ENCODE data around the gene RTN4IP1. TPM values are rescaled to one million over a fixed set of nuclear protein-coding genes. Genes with fewer than 3 reads are reported as not detected.

The RTN4IP1 gene
- total and polyA plus RNA-seq, 4 donors = 7.2 to 9.6 (median 7.8) TPM

DNA sequence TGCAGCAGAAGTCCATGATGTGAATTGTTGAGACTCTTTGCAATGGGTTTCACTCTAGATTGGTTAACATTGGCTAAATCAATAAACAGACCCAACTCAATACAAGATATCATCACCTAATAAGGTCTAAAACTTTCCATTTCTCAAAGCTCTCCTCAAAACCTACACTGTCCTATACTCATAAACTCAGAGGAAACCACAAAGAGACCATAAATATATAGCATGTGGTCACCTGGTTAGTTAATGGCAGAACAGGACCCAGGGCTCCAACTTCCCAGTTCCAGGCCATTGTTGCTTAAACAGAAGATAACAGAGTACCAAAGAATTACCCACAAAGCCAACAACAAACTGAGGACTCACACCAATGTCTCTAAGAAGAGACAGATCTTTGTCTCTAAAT lies 12.0 kb downstream of the RTN4IP1 start:
- Histone ChIP-seq H3K4me1 (ENCODE audit: control insufficient read depth, insufficient read depth, low read length) (no peaks in the 10 kb centered on the region), H3K9me3 (ENCODE audit: control insufficient read depth, insufficient read depth, low read length) (no peaks in the 10 kb centered on the region), H3K27me3 (ENCODE audit: control insufficient read depth, insufficient read depth, low read length) (no peaks in the 10 kb centered on the region), H3K36me3 (ENCODE audit: control insufficient read depth, insufficient read depth, low read length) (no peaks in the 10 kb centered on the region), H3K27ac (ENCODE audit: low read depth, low read length) (no peak overlapping the region), H3K4me3 (ENCODE audit: low read depth, low read length) (no peak overlapping the region)
- no peak for DNase-seq (ENCODE audit: low read depth in 4 of 6, low spot score in 6 of 6)

GRCh38 chr6:106614592-106615257 lies 14.6 kb downstream of the RTN4IP1 start:
- H3K36me3 ChIP-seq (ENCODE audit: control insufficient read depth, insufficient read depth, low read length) = no peaks in the 10 kb centered on the region
- no peak overlapping the region for H3K4me3 ChIP-seq (ENCODE audit: low read depth, low read length)
- H3K27ac ChIP-seq (ENCODE audit: low read depth, low read length) = no peak overlapping the region
- WGBS (ENCODE audit: insufficient coverage) = 40% methylated on average over 1 of the region's 3 CpGs
- H3K9me3 ChIP-seq (ENCODE audit: control insufficient read depth, insufficient read depth, low read length) = no peaks in the 10 kb centered on the region
- H3K27me3 ChIP-seq (ENCODE audit: control insufficient read depth, insufficient read depth, low read length) = no peaks in the 10 kb centered on the region
- no peak for DNase-seq (ENCODE audit: low read depth in 4 of 6, low spot score in 6 of 6)
- H3K4me1 ChIP-seq (ENCODE audit: control insufficient read depth, insufficient read depth, low read length) = no peaks in the 10 kb centered on the region

DNA sequence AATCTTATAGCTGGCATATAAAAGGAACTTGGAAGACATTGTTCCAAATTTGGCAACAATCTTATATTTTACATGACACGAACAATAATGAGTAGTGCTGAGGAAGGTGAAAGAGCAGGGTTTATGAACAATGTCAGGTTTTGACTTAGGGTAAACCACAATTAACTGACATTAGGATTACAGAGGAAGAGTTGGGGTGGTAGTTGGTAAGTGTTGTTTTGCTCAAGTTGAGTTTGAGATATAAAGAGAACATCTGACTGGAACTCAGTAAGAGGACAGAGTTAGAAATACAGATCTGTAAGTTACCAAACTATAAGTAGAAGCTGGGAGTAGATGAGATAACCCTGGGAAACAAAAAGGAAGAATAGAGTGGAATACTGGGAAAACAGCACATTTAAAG lies 15.1 kb downstream of the RTN4IP1 start:
- Histone ChIP-seq H3K36me3 (ENCODE audit: control insufficient read depth, insufficient read depth, low read length) (no peaks in the 10 kb centered on the region), H3K9me3 (ENCODE audit: control insufficient read depth, insufficient read depth, low read length) (no peaks in the 10 kb centered on the region), H3K4me3 (ENCODE audit: low read depth, low read length) (no peak overlapping the region), H3K4me1 (ENCODE audit: control insufficient read depth, insufficient read depth, low read length) (no peaks in the 10 kb centered on the region), H3K27ac (ENCODE audit: low read depth, low read length) (no peak overlapping the region), H3K27me3 (ENCODE audit: control insufficient read depth, insufficient read depth, low read length) (no peaks in the 10 kb centered on the region)
- no CpG with 5 or more reads among the region's 1 CpG for WGBS (ENCODE audit: insufficient coverage)
- no peak for DNase-seq (ENCODE audit: low read depth in 4 of 6, low spot score in 6 of 6)

GRCh38 chr6:106613590-106613989 lies 15.7 kb downstream of the RTN4IP1 start:
- no peak overlapping the region for H3K27ac ChIP-seq (ENCODE audit: low read depth, low read length)
- no peak overlapping the region for H3K4me3 ChIP-seq (ENCODE audit: low read depth, low read length)
- H3K4me1 ChIP-seq (ENCODE audit: control insufficient read depth, insufficient read depth, low read length) = no peaks in the 10 kb centered on the region
- H3K36me3 ChIP-seq (ENCODE audit: control insufficient read depth, insufficient read depth, low read length) = no peaks in the 10 kb centered on the region
- no peak for DNase-seq (ENCODE audit: low read depth in 4 of 6, low spot score in 6 of 6)
- no peaks in the 10 kb centered on the region for H3K27me3 ChIP-seq (ENCODE audit: control insufficient read depth, insufficient read depth, low read length)
- H3K9me3 ChIP-seq (ENCODE audit: control insufficient read depth, insufficient read depth, low read length) = no peaks in the 10 kb centered on the region
- WGBS (ENCODE audit: insufficient coverage) = no CpG with 5 or more reads among the region's 1 CpG

DNA sequence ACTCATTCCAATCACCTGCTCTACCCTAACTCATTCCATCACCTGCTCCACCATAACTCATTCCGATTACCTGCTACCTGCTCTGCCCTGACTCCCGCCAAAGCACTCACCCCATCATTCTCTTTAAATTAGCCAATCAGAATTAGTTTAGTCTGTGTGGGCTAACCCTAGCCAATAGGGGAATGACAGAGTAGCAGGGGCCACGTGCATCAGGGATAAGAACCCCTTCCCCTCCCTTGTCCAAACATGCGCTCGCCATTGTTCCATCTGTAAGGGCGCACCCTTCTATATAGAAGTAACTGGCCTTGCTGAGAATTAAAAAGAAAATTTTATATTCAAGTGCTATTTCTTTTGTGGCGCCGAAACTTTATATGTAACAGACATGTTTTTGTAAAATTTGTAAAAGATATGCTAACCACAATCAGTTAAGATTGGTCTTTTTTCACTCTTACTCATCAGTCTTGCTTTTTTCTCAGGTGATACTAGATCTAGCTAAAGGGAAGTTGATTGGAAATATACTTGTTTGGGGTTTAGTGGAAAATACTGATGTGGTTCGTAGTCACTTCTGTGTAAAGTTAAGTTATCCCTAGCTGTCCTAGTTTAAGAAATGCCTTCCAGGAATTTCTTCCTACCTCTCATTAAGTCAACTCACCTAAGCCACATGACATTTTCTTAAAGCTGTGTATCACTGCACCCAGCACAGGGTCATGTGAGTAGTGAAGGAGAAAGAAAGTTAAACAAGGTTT lies 16.5 kb downstream of the RTN4IP1 start:
- Histone ChIP-seq H3K27ac (ENCODE audit: low read depth, low read length) (no peak overlapping the region), H3K4me1 (ENCODE audit: control insufficient read depth, insufficient read depth, low read length) (no peaks in the 10 kb centered on the region), H3K9me3 (ENCODE audit: control insufficient read depth, insufficient read depth, low read length) (no peaks in the 10 kb centered on the region), H3K4me3 (ENCODE audit: low read depth, low read length) (no peak overlapping the region), H3K27me3 (ENCODE audit: control insufficient read depth, insufficient read depth, low read length) (no peaks in the 10 kb centered on the region), H3K36me3 (ENCODE audit: control insufficient read depth, insufficient read depth, low read length) (no peaks in the 10 kb centered on the region)
- WGBS (ENCODE audit: insufficient coverage) = 90% methylated on average over 2 of the region's 9 CpGs
- no peak for DNase-seq (ENCODE audit: low read depth in 4 of 6, low spot score in 6 of 6)

- Histone ChIP-seq H3K36me3 (ENCODE audit: control insufficient read depth, insufficient read depth, low read length) (no peaks in the 10 kb centered on the region), H3K4me1 (ENCODE audit: control insufficient read depth, insufficient read depth, low read length) (no peaks in the 10 kb centered on the region), H3K27me3 (ENCODE audit: control insufficient read depth, insufficient read depth, low read length) (no peaks in the 10 kb centered on the region), H3K27ac (ENCODE audit: low read depth, low read length) (no peak overlapping the region), H3K4me3 (ENCODE audit: low read depth, low read length) (no peak overlapping the region), H3K9me3 (ENCODE audit: control insufficient read depth, insufficient read depth, low read length) (no peaks in the 10 kb centered on the region)
- no CpG with 5 or more reads among the region's 2 CpGs for WGBS (ENCODE audit: insufficient coverage)
- no peak for DNase-seq (ENCODE audit: low read depth in 4 of 6, low spot score in 6 of 6)
Measured at GRCh38 chr6:106611030-106611429, 18.3 kb downstream of the RTN4IP1 start.

- peaks cover 3% of the 10 kb centered on the region for H3K36me3 ChIP-seq (ENCODE audit: control insufficient read depth, insufficient read depth, low read length)
- no peak overlapping the region for H3K4me3 ChIP-seq (ENCODE audit: low read depth, low read length)
- H3K27ac ChIP-seq (ENCODE audit: low read depth, low read length) = no peak overlapping the region
- H3K27me3 ChIP-seq (ENCODE audit: control insufficient read depth, insufficient read depth, low read length) = no peaks in the 10 kb centered on the region
- 84% methylated on average over 4 of the region's 6 CpGs for WGBS (ENCODE audit: insufficient coverage)
- no peaks in the 10 kb centered on the region for H3K4me1 ChIP-seq (ENCODE audit: control insufficient read depth, insufficient read depth, low read length)
- peak in 3 of 6 donors; percentile 12 to 81 (median 44) for DNase-seq (ENCODE audit: low read depth in 4 of 6, low spot score in 6 of 6)
- no peaks in the 10 kb centered on the region for H3K9me3 ChIP-seq (ENCODE audit: control insufficient read depth, insufficient read depth, low read length)
Measured at GRCh38 chr6:106609699-106610098, 19.6 kb downstream of the RTN4IP1 start.

GRCh38 chr6:106608080-106608668 lies 21.1 kb downstream of the RTN4IP1 start:
- Histone ChIP-seq H3K4me3 (ENCODE audit: low read depth, low read length) (no peak overlapping the region), H3K27ac (ENCODE audit: low read depth, low read length) (no peak overlapping the region), H3K4me1 (ENCODE audit: control insufficient read depth, insufficient read depth, low read length) (no peaks in the 10 kb centered on the region), H3K9me3 (ENCODE audit: control insufficient read depth, insufficient read depth, low read length) (no peaks in the 10 kb centered on the region), H3K36me3 (ENCODE audit: control insufficient read depth, insufficient read depth, low read length) (peaks cover 4% of the 10 kb centered on the region), H3K27me3 (ENCODE audit: control insufficient read depth, insufficient read depth, low read length) (no peaks in the 10 kb centered on the region)
- peak in 2 of 6 donors; percentile 26 to 50 for DNase-seq (ENCODE audit: low read depth in 4 of 6, low spot score in 6 of 6)
- no CpG with 5 or more reads among the region's 2 CpGs for WGBS (ENCODE audit: insufficient coverage)

DNA sequence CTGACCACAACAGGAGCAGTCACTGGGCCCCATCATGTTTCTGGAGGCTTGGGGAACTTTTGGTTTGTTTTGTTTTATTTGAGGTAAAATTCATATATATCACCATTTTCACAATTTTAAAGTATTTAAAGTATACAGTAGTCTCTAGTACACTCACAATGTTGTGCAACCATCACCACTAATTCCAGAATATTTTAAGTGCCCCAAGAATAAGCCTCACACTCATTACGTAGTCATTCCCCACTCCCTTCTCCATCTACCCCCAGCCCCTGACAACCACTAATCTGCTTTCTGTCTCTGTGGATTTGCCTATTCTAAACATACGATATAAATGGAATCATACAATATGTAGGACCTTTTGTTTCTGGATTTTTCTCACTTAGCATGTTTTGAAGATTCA lies 29.0 kb downstream of the RTN4IP1 start:
- Histone ChIP-seq H3K36me3 (ENCODE audit: control insufficient read depth, insufficient read depth, low read length) (peaks cover 4% of the 10 kb centered on the region), H3K4me3 (ENCODE audit: low read depth, low read length) (no peak overlapping the region), H3K27ac (ENCODE audit: low read depth, low read length) (no peak overlapping the region), H3K4me1 (ENCODE audit: control insufficient read depth, insufficient read depth, low read length) (no peaks in the 10 kb centered on the region), H3K27me3 (ENCODE audit: control insufficient read depth, insufficient read depth, low read length) (no peaks in the 10 kb centered on the region), H3K9me3 (ENCODE audit: control insufficient read depth, insufficient read depth, low read length) (no peaks in the 10 kb centered on the region)
- no peak for DNase-seq (ENCODE audit: low read depth in 4 of 6, low spot score in 6 of 6)
- WGBS (ENCODE audit: insufficient coverage) = no CpG with 5 or more reads among the region's 2 CpGs

GRCh38 chr6:106599440-106599839 lies 29.9 kb downstream of the RTN4IP1 start:
- Histone ChIP-seq H3K36me3 (ENCODE audit: control insufficient read depth, insufficient read depth, low read length) (no peaks in the 10 kb centered on the region), H3K27me3 (ENCODE audit: control insufficient read depth, insufficient read depth, low read length) (no peaks in the 10 kb centered on the region), H3K4me3 (ENCODE audit: low read depth, low read length) (no peak overlapping the region), H3K4me1 (ENCODE audit: control insufficient read depth, insufficient read depth, low read length) (no peaks in the 10 kb centered on the region), H3K27ac (ENCODE audit: low read depth, low read length) (no peak overlapping the region), H3K9me3 (ENCODE audit: control insufficient read depth, insufficient read depth, low read length) (no peaks in the 10 kb centered on the region)
- no CpG with 5 or more reads among the region's 2 CpGs for WGBS (ENCODE audit: insufficient coverage)
- no peak for DNase-seq (ENCODE audit: low read depth in 4 of 6, low spot score in 6 of 6)
